ENCODE results near the gene ACOT8. TPM values are rescaled to one million over a fixed set of nuclear protein-coding genes. Genes with fewer than 3 reads are reported as not detected.

The ACOT8 gene
- total and polyA plus RNA-seq, 2 of the 4 experiments (the other 2 are of a cell fraction) = 29.8 to 47.5 TPM

DNA sequence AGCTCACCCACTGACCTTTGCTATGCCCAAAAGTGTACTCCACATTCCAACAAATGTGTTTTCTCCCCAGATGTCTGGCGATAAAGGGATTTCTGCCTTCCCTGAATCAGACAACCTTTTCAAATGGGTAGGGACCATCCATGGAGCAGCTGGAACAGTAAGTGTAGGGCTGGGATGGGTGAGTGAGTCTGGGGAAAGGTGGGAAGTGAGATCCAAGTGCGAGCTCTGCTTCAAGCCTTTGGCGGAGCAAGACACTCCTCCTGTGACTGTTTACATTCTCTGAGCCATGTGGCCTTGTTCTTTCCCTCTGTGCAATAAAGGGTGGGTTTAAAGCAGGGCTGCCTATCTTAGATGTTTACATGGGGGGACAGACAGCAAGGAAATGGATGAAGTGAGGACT is 42.9 kb downstream of the ACOT8 start:
- intact Hi-C loops (cut with micrococcal nuclease) (no loop called here), in situ Hi-C loops (cut with MboI; ENCODE audit: low sequenced_read_pairs) (no loop called here), dilution Hi-C loops (cut with HindIII; ENCODE audit: low sequenced_read_pairs, unreplicated experiment) (no loop called here)
- ATAC-seq (ENCODE audit: low read depth) = no peak
- Histone ChIP-seq H3K79me1 (ENCODE audit: low read depth in 1 of 2, low read length in 2 of 2) (peaks cover 19 to 42% of the 10 kb centered on the region in 2 experiments), H3K23ac (ENCODE audit: low read depth, low read length) (no peak overlapping the region), H3K56ac (ENCODE audit: extremely low read depth, insufficient read depth, low read length) (no peak overlapping the region), H2BK5ac (ENCODE audit: low read depth, low read length, poor library complexity, severe bottlenecking) (no peak overlapping the region), H3K18ac (ENCODE audit: low read depth, low read length) (no peak overlapping the region), H2AK9ac (replicated peaks; ENCODE audit: low read depth, low read length, poor library complexity) (no peak overlapping the region), H3K14ac (replicated peaks; ENCODE audit: low read depth, low read length) (no peak overlapping the region), H3K27ac (ENCODE audit: insufficient read depth, low read length) (no peak overlapping the region), H4K91ac (ENCODE audit: insufficient read depth, low read depth, low read length) (no peak overlapping the region), H3K4ac (ENCODE audit: low read depth, low read length) (no peak overlapping the region), H2BK20ac (ENCODE audit: low read depth, low read length) (no peak overlapping the region), H3K4me3 (ENCODE audit: insufficient read depth, low read depth, low read length) (no peak overlapping the region), H2BK120ac (ENCODE audit: low read depth, low read length) (no peak overlapping the region), H4K5ac (ENCODE audit: low read depth, low read length) (no peak overlapping the region), H3K36me3 (ENCODE audit: control insufficient read depth, insufficient read depth, low read length) (peaks cover 15% of the 10 kb centered on the region), H4K20me1 (ENCODE audit: insufficient read depth, low read length) (peaks cover 12% of the 10 kb centered on the region; the same call in 1 of the 2 replicates), H2BK15ac (ENCODE audit: low read depth, low read length) (no peak overlapping the region), H3K9me1 (ENCODE audit: insufficient read depth, low read length) (peaks cover 12% of the 10 kb centered on the region; the same call in 1 of the 2 replicates), H2AFZ (replicated peaks; ENCODE audit: low read length, poor library complexity) (no peak overlapping the region), H3K27me3 (ENCODE audit: control insufficient read depth, insufficient read depth, low read length) (no peaks in the 10 kb centered on the region), H3K9ac (ENCODE audit: low read depth, low read length) (no peak overlapping the region), H4K8ac (ENCODE audit: low read depth in 2 of 2, low read length in 2 of 2) (no peak overlapping the region), H3K9me3 (ENCODE audit: control insufficient read depth, insufficient read depth, low read length) (no peaks in the 10 kb centered on the region), H3K4me1 (ENCODE audit: control insufficient read depth, insufficient read depth, low read length) (peaks cover 17% of the 10 kb centered on the region), H2AK5ac (ENCODE audit: low read depth, low read length) (no peak overlapping the region), H3K4me2 (ENCODE audit: low read depth, low read length) (no peak overlapping the region)
- ChIA-PET POLR2A (ENCODE audit: unreplicated experiment) (no interaction called here), CTCF (interaction anchor here (0.6 kb wide), 1 partner anchor 1091 kb away, joined by 4 read pairs; no protein-coding TSS in a partner anchor)
- TF ChIP-seq SMC3 (IDR thresholded peaks at IDR 0.05; ENCODE audit: low read depth, low read length) = no peak
- TF ChIP-seq, protein P1, sequence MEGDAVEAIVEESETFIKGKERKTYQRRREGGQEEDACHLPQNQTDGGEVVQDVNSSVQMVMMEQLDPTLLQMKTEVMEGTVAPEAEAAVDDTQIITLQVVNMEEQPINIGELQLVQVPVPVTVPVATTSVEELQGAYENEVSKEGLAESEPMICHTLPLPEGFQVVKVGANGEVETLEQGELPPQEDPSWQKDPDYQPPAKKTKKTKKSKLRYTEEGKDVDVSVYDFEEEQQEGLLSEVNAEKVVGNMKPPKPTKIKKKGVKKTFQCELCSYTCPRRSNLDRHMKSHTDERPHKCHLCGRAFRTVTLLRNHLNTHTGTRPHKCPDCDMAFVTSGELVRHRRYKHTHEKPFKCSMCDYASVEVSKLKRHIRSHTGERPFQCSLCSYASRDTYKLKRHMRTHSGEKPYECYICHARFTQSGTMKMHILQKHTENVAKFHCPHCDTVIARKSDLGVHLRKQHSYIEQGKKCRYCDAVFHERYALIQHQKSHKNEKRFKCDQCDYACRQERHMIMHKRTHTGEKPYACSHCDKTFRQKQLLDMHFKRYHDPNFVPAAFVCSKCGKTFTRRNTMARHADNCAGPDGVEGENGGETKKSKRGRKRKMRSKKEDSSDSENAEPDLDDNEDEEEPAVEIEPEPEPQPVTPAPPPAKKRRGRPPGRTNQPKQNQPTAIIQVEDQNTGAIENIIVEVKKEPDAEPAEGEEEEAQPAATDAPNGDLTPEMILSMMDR (conservative IDR thresholded peaks at IDR 0.05; ENCODE audit: low read depth, low read length) = no peak
- TF ChIP-seq MAFK (IDR thresholded peaks at IDR 0.05; ENCODE audit: low read depth, low read length) = no peak
- TF ChIP-seq MAZ (IDR thresholded peaks at IDR 0.05; ENCODE audit: borderline replicate concordance, low read depth, low read length) = no peak
- TF ChIP-seq, protein P2, sequence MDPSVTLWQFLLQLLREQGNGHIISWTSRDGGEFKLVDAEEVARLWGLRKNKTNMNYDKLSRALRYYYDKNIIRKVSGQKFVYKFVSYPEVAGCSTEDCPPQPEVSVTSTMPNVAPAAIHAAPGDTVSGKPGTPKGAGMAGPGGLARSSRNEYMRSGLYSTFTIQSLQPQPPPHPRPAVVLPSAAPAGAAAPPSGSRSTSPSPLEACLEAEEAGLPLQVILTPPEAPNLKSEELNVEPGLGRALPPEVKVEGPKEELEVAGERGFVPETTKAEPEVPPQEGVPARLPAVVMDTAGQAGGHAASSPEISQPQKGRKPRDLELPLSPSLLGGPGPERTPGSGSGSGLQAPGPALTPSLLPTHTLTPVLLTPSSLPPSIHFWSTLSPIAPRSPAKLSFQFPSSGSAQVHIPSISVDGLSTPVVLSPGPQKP (IDR thresholded peaks at IDR 0.05; ENCODE audit: borderline replicate concordance, low read depth, low read length) = no peak
- no TSS peak for BruUV-seq (replicated peaks)
- whole genome bisulfite sequencing, 2 experiments (ENCODE audit: extremely low coverage in 2 of 2, insufficient read length in 1 of 2) = no CpG with 5 or more reads among the region's 3 CpGs
- DNase-seq = peak; percentile 39

Measured in IMR-90 (cell line).